Lung microvascular endothelial cell (primary cell): ENCODE measurements around the gene GJC1. TPM values are rescaled to one million over a fixed set of nuclear protein-coding genes. Genes with fewer than 3 reads are reported as not detected.
"Not testable (repeated sequence)": the region's sequence is repeated elsewhere in the genome, so short reads cannot be mapped to it uniquely, and the experiment has no call there.

Experiments used
- DNase-seq, 2 donors: peaks; one replicate each; pipeline versions ENCODE4 v3.0.0 to v3.0.0-alpha.2; 2010; ENCODE audit warnings: low read depth in 2 of 2
- total RNA-seq: library from RNA; depleted of rRNA; stranded (reverse); fragments of >200 nt; gene quantifications from 2 replicates; pipeline ENCODE4 v1.2.1, GENCODE V29; 2014

GJC1 gene
- total RNA-seq, 1 donor from 2014 or later, result 5.2 TPM

DNA sequence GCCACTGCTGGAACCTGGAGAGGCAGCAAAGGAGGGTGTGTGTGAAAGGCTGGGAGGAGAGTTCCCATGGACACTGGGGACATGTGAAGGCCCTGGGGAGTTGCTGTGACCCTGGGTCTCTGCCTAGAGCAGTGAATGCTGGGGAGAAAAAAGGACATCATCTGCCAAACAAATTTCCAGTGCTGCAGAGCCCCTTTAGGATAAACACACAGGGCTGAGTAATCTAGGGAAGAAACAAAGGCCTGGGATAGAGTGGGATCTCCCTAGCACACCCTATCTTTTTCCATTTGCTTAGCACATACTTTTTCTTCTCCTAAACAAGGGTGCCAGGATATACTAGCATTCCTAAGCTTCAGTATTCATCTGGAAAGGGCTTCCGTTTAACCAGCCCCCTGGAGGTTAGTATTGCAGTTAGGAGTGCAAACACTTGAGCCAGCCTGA is 14.3 kb upstream of the GJC1 start:
- DNase-seq, result peak in 1 of 2 donors; percentile 15

DNA sequence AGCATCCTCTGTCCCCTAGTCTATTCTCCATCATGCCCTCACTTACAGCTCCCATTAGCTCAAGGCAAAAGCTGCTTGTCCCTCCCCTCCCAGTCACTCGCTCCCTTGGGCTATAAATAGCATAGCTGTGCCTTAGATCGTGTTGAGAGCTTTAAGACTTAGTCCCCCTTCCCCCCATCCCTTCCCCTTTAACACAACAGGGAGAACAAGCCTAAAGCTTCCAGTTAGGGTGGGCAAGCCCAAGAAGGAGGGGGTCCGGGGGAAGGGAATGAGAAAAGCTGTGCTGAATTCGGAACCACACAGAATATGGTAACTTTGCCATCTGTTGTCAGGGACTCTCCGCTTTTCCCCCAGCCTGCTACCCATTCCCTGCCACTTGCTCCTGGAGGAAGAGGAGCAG is 12.7 kb upstream of the GJC1 start:
- no peak for DNase-seq

DNA sequence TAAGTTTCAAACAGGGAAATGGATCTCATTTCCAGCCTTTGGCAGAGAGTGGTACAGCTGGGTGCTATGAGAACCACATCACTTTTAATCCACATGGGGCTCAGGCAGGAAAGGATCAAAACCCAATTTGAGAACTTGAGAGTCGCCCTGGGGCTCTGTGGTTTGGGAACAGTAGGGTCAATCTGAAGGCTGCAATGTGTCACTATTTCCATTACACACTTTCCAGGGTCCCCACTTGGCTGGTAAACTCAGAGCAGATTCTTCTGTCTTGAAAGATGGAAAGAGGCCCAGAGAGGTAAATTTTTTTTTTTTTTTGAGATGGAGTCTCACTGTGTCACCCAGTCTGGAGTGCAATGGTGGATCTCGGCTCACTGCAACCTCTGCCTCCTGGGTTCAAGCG is 10.8 kb upstream of the GJC1 start:
- no peak for DNase-seq

DNA sequence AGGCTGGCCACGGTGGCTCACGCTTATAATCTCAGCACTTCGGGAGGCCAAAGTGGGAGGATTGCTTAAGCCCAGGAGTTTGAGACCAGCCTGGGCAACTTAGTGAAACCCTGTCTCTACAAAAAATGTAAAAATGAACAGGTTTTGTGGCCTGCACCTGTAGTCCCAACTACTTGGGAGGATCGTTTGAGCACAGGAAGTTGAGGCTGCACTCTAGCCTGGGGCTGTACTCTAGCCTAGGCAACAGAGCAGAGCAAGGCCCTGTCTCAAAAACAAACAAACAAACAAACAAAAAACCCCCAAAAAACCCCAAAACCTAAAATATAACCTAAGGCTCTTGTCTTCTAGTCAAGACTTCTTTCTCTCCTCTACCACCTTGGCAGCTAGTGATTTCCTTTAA is 10.2 kb upstream of the GJC1 start:
- DNase-seq, result no peak

DNA sequence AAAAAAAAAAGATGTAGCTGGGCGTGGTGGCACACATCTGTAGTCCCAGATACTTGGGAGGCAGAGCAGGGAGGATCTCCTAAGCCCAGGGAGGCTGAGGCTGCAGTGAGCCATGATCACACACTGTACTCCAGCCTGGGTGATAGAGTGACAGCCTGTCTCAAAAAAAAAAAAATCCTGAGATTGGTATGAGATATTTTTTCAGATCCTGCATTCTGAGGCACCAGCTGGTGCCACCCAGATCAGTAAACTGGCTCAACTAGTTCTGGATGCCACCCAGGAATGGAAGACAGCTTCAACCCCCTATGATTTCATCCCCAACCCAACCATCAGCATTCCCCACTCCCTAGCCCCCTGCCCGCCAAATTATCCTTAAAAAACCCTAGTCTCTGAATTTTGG is 7.1 kb upstream of the GJC1 start:
- no peak for DNase-seq

DNA sequence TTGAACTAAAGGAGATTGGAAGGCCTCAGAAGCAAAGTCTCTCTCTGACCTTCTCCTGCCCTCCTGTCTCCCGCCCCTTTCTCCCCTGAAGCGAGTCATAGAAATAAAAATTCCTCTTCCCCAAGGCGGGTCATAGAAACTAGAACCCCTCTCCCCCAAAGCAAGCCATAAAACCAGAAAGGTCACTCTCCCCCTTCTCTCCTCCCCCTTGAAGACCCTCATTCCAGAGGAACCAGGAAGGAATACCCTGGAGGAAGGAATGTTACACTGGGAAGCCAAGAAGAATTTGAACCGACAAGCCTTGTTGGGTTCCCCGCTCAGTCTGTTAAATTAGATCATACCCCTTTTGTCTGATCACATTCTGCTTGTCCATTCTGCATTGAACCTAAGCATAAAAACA is 2.7 kb upstream of the GJC1 start:
- DNase-seq, result no peak

DNA sequence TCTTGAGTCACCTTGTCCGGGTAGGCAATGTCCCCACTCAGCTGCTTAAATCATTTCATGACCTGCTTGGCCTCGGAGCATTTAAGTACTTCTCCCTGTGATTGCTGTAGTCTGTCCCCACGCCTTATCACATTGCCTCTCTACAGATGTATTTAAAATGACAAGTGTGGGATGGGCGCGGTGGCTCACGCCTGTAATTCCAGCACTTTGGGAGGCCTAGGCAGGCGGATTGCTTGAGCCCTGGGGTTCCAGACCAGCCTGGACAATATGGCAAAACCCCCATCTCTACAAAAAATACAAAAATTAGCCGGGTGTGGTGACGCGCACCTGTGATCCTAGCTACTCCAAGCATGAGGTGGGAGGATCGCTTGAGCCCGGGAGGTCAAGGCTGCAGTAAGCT is 1.3 kb upstream of the GJC1 start:
- no peak for DNase-seq

DNA sequence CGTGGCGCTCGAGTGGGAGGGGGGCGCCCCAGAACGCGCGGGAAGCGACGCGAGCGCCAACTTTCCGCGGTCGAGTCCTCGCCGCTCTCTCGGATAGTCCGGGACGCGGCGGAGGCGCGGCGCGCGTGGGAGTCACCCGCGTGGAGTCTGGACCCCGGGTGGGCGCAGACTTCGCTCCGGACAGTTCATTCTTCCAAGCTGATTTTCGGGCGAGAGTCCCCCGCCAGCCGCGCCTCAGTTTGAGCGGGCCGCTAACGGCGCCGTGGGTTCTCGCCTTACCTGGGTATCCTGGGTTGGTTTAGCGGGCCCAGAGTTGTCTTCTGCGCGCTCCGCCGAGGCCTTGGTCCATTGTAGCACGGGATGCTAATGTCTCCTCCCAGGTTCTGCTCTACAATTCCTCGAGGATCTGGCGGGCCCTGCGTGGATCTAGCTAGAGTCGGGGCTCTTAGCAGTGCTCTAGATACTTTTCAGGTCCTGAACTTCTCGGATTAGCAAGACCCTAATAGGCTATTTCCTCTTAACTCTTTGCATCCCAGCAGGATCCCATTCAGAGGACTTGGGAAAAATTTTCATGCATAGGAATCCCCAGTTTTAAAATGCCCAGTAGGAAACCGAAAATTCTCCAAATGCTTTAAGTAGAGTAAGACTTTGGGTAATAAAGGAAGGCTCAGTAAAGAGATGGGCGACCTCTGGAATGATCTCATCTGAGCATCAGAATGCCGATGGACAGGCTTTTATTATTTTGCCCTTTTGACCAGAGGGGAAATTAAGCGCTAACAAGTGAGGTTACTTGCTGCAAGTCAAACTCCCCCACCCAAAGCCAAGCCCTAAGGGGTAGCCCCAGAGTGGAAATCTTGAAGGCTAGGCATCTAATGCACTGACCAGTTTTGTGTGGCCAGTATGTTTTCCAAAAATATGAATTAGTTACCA is 537 bp upstream of the GJC1 start:
- peak; percentile 27 to 35 for DNase-seq

DNA sequence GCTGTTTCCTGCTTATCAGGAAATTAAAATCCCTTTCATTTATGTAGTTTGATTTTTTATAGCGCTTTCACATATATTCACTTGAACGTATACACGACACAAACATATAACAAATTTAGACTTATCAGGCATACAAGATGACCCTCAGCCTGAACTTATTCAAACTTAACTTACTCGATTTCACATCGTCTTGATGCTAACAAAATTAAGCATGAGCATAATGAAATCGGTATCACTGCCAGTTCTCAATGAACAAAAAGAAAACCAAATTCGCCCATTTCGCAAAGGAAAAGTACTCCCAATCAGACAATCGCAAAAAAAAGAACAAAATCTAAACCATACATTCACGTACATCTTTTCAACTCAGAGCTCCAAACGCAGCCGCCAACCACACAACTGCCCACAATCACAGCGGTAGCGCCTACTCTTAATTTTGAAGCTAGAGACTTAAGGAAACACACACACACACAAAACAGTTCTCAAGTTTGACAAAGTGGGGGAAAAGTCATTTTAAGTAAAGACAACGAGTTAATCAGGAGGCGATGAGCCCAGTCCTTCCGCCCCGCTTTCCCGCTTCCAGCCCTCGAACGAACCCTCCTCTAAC is 1.1 kb downstream of the GJC1 start:
- DNase-seq, result peak; percentile 21 to 39

DNA sequence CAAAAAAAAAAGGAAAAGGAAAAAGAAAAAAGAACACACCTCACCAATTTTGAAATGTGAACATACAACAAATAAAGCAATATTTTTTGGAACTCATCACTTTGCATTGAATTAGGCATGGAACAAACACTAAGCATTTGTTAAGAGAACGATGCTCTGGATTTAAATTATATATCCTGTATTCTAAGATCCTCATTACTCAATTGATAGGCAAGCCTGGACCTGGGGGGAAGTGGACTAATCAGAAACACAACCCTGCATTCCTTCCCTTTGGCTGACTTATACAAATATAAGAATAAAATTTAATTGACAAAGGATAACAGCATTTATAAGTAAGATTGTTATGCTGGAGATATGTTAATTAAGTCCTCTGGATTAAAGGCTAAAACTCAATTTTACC is 2.2 kb downstream of the GJC1 start:
- no peak for DNase-seq

DNA sequence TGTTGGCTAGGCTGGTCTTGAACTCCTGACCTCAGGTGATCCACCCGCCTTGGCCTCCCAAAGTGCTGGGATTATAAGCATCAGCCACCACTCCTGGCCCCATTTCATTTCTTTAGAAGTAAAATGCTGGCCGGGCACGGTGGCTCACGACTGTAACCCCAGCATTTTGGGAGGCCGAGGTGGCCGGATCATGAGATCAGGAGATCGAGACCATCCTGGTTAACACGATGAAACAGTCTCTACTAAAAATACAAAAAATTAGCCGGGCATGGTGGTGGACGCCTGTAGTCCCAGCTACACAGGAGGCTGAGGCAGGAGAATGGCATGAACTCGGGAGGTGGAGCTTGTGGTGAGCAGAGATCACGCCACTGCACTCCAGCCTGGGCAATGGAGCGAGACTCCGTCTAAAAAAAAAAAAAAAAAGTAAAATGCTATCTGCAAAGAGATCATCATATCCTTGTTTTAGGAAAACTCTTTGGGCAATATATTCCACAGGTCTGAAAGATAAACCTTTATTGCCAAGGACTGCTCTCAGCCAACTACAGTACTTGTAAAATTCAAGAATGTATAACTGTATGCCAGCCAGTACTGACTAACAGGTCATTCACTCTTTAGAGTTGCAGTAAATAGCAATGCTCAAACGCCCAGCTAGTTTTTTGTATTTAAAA is 3.8 kb downstream of the GJC1 start:
- no peak for DNase-seq

DNA sequence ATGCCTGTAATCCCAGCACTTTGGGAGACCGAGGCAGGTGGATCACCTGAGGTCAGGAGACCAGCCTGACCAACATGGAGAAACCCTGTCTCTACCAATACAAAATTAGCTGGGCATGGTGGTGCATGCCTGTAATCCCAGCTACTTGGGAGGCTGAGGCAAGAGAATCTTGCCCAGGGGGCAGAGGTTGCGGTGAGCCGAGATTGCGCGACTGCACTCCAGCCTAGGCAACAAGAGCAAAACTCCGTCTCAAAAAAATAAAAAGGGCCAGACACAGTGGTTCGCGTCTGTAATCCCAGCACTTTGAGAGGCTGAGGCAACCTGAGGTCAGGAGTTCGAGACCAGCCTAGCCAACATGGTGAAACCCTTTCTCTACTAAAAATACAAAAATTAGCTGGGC is 4.9 kb downstream of the GJC1 start:
- DNase-seq, result not testable (repeated sequence)

DNA sequence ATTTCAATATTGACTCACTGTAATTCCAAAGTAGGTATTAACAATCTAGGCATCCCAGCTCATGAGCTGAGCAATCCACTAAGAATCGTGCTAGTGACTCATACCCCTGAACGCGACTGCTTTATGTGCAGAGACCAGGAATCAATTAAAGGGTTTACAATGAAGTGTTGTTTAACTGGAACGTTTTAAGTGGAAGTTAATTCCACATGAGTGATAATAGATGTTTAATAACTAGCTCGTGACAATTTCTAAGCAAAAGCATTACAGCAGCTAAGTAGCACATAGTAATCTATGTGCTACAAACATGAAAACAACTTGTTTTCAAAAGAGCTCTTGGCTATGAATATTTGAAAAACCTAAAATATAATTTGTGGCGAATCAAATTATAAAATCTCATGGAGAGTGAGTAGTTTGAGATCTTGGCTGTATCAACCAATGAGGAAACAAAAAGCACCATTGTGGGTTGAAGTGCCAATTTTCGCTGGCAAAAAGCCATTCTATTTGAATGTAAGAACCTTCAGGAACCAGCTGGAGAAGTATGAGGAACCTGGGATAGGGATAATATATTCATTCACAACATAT is 9.4 kb downstream of the GJC1 start:
- DNase-seq, result peak; percentile 18 to 83

DNA sequence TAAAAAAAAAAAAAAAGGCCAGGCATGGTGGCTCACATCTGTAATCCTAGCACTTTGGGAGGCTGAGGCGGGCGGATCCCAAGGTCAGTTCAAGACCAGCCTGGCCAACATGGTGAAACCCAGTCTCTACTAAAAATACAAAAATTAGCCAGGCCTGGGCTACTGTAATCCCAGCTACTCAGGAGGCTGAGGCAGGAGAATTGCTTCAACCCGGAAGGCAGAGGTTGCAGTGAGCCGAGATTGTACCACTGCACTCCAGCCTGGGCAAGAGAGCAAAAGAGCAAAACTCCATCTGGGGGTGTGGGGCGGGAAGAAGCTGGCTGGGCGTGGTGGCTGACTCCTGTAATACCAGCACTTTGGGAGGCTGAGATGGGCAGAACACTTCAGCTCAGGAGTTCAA is 11.6 kb downstream of the GJC1 start:
- not testable (repeated sequence) for DNase-seq

DNA sequence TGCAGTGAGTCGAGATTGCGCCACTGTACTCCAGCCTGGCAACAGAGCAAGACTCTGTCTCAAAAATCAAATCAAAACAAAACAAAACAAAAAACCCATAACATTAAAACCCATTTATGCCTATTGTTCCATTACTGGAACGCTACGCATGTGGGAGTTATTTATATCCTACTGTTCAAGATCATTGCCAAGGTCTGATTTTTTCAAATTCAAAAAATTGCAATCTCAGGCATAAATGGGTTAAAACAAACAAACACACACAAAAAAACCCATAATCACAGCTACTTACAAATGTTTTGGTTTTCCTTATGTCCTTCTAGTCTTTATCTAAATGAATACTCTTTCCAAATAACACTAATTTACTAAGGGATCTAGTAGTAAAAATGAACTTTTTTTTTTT is 17.8 kb downstream of the GJC1 start:
- no peak for DNase-seq

DNA sequence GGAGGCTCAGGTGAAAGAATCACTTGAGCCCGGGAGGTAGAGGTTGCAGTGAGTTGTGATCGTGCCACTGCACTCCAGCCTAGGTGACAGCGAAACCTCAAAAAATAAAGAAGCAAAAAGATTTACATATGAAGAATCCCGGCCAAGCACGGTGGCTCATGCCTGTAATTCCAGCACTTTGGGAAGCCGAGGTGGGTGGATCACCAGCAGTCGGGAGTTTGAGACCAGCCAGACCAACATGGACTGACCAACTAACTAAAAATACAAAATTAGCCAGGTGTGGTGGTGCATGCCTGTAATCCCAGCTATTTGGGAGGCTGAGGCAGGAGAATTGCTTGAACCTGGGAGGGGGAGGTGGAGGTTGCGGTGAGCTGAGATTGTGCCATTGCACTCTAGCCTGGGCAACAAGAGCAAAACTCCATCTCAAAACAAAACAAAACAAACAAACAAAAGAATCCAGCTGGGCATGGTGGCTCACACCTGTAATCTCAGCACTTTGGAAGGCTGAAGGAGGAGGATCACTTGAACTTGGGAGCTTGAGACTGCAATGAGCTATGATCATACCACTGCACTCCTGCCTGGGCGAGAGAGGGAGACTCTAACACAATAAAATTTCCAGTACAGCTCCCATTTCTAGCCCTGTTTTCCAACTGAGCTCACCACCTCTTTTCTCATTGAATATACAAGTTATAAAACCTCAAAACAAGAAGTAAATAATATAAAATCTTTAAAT is 21.3 kb downstream of the GJC1 start:
- DNase-seq, result not testable (repeated sequence)

DNA sequence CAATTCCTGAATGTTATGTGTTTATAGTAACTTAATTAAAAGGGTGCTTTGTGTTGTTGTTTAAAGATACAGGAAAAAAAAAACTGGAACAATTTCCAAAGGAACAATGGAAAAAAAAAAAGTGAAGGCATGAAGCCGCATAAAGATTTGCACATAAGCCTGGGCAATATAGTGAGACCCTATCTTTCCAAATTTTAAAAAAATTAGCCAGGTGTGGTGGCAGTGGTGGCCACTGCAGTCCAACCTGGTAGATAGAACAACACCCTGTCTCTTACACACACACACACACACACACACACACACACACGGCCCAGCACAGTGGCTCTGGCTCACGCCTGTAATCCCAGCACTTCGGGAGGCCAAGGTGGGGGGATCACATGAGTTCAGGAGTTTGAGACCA is 21.9 kb downstream of the GJC1 start:
- no peak for DNase-seq

DNA sequence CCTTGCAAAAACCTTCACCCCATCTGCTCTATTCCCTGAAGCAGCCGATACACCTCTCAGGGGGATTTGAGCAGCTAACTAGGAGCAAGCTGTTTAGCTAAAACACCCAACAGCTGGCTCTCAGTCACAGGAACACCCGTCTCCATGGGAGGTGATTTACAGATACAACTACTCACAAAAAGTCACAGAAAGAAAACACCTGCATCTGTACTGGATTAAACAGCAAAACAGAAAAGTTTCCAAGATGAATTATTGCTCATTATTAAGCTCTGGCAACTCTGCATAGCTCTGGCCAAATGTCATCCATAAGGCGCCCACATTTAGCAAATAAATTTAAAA is 22.3 kb downstream of the GJC1 start:
- DNase-seq, result no peak

DNA sequence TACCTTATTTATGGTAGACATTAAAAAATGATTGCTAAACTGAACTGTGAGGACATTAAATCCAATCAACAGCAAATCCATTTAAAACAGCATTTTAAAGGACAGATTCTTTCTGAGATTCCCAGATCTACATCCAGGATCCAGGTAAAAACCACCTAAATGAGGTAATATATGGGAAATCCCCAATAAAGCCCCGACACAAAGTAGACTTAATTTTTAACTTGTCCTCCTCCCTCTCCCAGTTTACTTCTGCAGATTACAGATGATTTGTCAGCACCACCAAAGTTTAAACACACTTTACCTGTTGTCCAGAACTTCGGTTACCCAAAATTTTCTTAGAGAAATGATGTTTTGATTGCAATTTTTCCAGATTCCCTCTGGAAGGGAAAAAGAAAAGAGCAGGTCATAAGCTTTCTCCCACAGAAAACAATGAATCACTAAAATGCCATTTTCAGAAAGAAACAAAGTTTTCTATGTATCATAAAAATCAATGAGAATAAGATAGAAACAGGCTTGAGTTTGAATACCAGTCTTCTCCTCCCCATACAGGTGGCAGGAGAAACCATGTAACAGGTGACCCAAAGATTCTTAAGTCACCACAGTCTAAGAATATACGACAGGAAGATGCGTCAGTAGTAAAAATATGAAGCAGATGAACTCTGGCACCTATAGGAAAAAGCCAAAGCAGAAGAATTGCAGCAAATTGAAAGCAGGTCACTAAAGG is 22.8 kb downstream of the GJC1 start:
- DNase-seq, result no peak

DNA sequence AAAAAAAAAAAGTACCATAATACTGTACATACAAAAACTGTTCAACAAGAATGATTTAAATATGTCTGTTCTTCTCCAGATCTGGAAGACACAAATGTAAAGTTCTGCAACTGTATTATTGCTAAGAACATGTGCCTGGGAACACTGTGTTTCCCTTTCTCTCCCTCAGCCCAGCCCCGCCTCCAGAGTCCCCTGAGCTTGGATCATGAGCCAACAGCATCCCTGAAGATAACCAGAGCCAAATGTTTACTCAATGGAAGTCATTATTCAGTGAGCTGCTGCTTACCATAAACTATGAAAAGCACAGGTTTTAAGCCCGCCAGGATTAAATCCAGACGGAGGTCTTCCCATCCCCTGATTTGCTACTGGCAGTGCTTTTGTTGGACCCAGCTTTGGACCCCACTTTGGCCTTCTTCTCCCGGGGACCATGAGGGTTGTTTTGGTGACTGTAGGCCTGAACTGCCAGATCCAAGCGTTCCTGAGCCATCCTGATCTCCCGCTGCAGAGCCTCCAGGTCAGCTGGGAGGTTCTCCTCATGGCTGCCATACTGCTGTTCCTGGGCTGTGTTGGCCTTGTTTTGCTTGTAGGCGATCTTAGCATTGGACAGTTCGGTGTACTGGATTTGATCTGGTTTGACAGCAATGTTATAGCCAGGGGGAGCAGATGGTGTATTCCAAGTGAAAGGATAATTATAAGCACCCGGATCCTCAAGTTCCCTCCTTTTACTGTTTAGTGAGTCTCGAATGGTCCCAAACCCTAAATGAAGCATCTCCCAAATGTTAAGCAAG is 25.6 kb downstream of the GJC1 start:
- no peak for DNase-seq
